ENCODE results near the gene YBEY.

DNA sequence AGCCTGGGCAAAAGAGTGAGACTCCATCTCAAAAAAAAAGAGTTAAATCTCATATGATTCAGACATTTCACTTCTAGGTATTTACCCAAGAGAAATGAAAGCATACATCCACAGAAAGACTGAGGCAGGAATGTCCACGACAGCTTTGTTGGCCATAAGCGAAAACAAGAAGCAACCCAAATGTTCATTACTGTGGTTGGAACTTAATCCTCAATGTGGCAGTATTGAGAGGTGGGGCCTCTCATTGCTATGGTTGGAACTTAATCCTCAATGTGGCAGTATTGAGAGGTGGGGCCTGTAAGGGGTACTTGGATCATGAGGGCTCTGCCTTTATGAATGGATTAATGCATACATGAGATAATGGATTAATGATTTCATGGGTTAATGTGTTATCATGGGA, 22.3 kb downstream of the YBEY start:
- TF ChIP-seq, protein P1, sequence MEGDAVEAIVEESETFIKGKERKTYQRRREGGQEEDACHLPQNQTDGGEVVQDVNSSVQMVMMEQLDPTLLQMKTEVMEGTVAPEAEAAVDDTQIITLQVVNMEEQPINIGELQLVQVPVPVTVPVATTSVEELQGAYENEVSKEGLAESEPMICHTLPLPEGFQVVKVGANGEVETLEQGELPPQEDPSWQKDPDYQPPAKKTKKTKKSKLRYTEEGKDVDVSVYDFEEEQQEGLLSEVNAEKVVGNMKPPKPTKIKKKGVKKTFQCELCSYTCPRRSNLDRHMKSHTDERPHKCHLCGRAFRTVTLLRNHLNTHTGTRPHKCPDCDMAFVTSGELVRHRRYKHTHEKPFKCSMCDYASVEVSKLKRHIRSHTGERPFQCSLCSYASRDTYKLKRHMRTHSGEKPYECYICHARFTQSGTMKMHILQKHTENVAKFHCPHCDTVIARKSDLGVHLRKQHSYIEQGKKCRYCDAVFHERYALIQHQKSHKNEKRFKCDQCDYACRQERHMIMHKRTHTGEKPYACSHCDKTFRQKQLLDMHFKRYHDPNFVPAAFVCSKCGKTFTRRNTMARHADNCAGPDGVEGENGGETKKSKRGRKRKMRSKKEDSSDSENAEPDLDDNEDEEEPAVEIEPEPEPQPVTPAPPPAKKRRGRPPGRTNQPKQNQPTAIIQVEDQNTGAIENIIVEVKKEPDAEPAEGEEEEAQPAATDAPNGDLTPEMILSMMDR (conservative IDR thresholded peaks at IDR 0.05 in 1 of 2, IDR thresholded peaks at IDR 0.05 in 1 of 2; ENCODE audit: extremely low read depth in 1 of 2, insufficient read depth in 1 of 2, low read depth in 1 of 2, low read length in 2 of 2) = no peak
- TF ChIP-seq EZH2 (IDR thresholded peaks at IDR 0.05; ENCODE audit: borderline replicate concordance, low read length) = no peak
